Renal cortical epithelial cell (primary cell): ENCODE data around the gene FOXL3. TPM values are rescaled to one million over a fixed set of nuclear protein-coding genes. Genes with fewer than 3 reads are reported as not detected.

ENCODE experiments used
- DNase-seq: peaks from one replicate; pipeline ENCODE4 v3.0.0-alpha.2; 2011; ENCODE audit warnings: low read depth
- total RNA-seq: library from RNA; depleted of rRNA; stranded (reverse); fragments of >200 nt; gene quantifications from 2 replicates; pipeline ENCODE4 v1.2.3, GENCODE V29; 2014

Gene FOXL3
- total RNA-seq, 1 donor from 2014 or later, result not detected

GRCh38 chr7:338295-339061 is 48.5 kb downstream of the FOXL3 start:
- DNase-seq, result no peak

- no peak for DNase-seq
Observed at GRCh38 chr7:339062-339342, 49.0 kb downstream of the FOXL3 start.

GRCh38 chr7:339696-340095 is 49.7 kb downstream of the FOXL3 start:
- no peak for DNase-seq

- DNase-seq, result no peak
Observed at GRCh38 chr7:340200-340937, 50.4 kb downstream of the FOXL3 start.

Other genes with a start within 250 kb of the FOXL3 start
- gene FAM20C, start 97.6 kb upstream of the FOXL3 start, total RNA-seq, result 34.9 and 119 TPM in 2 replicates
- gene PDGFA, start 229.7 kb downstream of the FOXL3 start, total RNA-seq, result 33.5 and 54.3 TPM in 2 replicates